GDM1 (cell line): Measurements from ENCODE around the gene CCBE1.

Experiments
- DNase-seq: peaks from one replicate; lab custom pipeline; 2025; lab: John Stamatoyannopoulos, UW

CCBE1 gene

DNA sequence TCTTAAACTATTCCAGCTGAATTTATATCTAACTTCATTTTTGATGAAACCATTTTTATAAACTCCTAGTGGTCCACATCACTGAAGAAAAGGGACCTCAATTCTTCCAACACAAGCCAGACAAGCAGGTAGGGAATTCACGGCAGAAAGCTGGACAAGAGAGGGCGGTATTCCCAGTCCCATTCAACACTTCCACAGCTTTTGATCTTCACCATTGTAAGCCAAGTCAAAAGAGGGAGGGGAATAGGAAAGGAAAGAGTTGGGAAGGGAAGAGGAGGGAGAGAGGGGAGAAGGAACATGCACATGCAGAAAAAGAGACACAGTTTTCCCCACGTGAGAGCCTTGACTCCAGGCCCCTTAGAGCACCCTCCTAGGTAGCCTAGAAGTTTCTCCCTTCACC is 77.4 kb downstream of the CCBE1 start:
- DNase-seq: no peak

GRCh38 chr18:59617468-59617932 is 79.7 kb downstream of the CCBE1 start:
- DNase-seq: no peak

- DNase-seq: no peak
These were observed 80.7 kb downstream of the CCBE1 start for GRCh38 chr18:59616501-59616900.

DNA sequence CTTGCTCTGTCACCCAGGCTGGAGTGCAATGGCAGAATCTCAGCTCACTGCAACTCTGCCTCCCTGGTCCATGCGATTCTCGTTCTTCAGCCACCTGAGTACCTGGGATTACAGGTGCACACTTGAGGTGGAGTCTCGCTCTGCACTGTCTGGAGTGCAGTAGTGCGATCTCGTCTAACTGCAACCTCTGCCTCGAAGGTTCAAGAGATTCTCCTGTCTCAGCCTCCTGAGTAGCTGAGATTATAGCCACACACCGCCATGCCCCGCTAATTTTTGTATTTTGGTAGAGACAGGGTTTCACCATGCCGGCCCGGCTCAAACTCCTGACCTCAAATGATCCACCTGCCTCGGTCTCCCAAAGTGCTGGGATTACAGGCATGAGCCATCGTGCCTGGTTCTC is 83.3 kb downstream of the CCBE1 start:
- no peak for DNase-seq

DNA sequence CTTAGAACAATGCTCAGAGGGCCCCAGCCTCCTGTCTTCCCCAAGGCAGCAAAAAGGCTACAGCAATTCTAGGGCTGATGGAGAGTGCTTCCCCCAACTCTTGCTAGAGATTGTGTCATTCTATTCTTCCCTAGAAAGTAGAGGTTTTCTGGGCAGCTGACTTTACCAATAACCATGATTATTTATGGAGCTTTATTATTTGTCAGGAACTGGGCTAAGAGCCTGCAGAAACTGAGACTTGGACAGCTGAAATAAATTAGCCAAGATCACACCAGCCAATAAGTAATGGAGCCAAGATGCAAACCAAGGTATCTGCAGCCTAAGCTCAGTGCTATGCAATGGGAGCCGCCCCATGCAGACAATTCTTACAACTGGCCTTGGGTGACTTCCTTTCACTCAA is 84.8 kb downstream of the CCBE1 start:
- no peak for DNase-seq

GRCh38 chr18:59610546-59611140 is 86.6 kb downstream of the CCBE1 start:
- no peak for DNase-seq

- DNase-seq: no peak
These were observed 87.6 kb downstream of the CCBE1 start for GRCh38 chr18:59609654-59610053.

GRCh38 chr18:59607471-59607870 is 89.8 kb downstream of the CCBE1 start:
- DNase-seq: no peak

- DNase-seq: no peak
These were observed 90.2 kb downstream of the CCBE1 start for GRCh38 chr18:59607078-59607379.

- no peak for DNase-seq
These were observed 90.8 kb downstream of the CCBE1 start for GRCh38 chr18:59606193-59607077.

GRCh38 chr18:59605633-59606192 is 91.5 kb downstream of the CCBE1 start:
- DNase-seq: no peak

DNA sequence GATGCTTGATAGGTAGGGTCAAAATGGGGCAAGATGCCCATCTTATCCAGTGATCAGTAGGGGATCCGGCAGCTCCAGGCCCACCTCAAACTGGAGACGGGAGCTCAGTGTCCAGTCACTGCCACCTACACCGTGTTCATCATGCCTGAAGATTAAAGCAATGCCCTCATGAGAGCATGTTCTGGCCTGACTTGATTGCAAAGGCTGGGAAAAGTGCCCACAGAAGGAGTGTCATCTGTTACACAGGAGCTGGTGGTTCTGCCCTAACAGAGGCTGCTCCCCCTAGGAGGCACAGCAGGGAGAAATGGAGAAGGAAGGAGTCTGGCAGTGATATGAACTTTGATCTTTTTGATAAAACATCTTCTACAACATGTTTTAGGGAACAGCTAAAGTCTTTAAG is 92.3 kb downstream of the CCBE1 start:
- DNase-seq: no peak

- DNase-seq: no peak
These were observed 100.2 kb downstream of the CCBE1 start for GRCh38 chr18:59597049-59597448.

GRCh38 chr18:59593291-59593717 is 103.9 kb downstream of the CCBE1 start:
- no peak for DNase-seq

DNA sequence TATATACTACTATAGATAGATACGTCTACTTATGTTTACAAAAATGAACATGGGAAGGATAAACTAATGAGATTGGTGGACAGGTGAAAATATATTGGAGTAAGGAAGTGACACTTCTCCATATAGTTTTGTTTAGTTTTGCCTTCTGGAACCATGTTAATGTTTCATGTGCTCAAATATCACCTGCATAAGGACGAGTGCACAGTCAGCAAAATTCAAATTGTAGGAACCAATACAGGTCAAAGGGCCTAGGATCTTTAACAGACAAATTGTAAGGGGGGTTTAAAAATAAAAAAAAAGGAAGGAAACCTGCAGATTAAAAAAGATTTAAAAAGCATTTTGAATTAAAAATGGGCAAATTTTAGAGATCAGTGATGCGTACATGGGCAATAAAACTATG is 104.6 kb downstream of the CCBE1 start:
- DNase-seq: no peak

GRCh38 chr18:59582395-59582794 is 114.8 kb downstream of the CCBE1 start:
- no peak for DNase-seq

GRCh38 chr18:59579509-59579908 is 117.7 kb downstream of the CCBE1 start:
- DNase-seq: no peak

DNA sequence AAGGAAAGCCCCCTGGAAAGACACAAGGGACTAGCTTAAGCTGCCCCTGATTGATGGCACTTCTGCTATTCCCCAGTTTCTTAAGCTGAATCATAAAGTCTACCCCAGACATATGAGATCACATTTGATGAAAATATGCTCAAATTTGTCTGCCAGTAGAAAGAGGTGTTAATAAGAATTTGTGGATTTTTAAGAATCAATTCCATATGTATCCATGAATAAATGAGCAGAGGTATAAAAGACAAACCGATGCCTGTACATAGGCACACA is 119.9 kb downstream of the CCBE1 start:
- DNase-seq: no peak

- DNase-seq: no peak
These were observed 120.5 kb downstream of the CCBE1 start for GRCh38 chr18:59576541-59577385.

GRCh38 chr18:59575995-59576394 is 121.2 kb downstream of the CCBE1 start:
- DNase-seq: no peak

DNA sequence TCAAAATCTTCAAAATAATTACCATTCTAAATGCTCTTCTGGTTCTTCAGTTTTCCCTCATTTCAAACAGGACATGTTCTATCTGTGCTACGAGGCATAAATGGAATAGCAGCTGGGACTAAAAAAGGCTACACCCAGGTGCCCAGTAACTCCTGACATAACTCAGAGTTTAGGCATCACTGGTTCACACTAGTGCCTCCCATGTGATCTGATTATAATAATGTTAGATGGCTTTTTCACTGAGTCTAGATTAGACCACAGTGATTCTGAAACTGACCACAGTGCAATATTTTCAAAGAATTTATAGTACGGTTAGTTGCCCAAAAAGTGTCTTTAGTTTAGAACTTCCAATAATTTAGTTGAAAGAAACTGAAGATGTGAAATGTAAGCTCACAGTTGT is 123.3 kb downstream of the CCBE1 start:
- DNase-seq: no peak

DNA sequence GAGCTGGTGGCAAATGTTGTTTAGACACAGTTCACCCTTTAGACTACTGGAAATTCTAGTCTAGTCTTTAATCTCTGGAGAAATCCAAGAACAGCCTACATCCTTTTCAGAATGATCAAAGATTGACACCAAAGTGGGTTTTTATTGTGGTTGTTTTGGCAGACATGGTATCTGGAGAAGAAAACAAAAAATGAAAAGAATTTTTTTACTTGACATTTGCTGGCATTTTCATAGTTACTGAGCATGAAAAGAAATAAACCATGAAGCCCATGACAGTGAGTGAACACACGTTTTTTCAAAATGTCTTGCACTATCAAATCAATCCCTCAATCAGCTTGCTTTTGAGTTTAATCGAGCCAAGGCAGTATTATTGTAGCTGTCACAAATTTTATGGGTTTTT is 125.3 kb downstream of the CCBE1 start:
- no peak for DNase-seq

DNA sequence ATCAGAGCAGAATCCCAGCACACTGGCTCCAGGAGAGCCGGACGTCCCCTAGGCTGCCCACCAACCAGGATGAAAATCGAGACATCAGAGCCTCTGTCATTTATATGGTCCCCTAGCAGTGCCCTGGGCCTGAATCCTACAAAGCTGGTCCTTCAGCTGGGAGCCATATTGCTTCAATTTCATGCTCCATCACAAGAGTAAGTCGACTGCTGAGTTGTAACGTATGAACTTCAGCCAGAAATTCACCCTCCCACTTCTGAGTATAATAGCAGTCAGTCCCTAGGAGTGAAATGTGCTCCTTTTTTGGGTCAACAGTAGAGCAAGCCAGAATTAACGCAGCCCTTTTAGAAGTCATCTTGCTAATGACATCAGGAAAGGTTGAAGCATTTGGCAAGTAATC is 126.4 kb downstream of the CCBE1 start:
- DNase-seq: no peak
